Fibroblast of pulmonary artery (primary cell): ENCODE data around the gene KLK8.
"Not testable (repeated sequence)": the region's sequence is repeated elsewhere in the genome, so short reads cannot be mapped to it uniquely, and the experiment has no call there.

Experiments
- DNase-seq: peaks from one replicate; pipeline ENCODE4 v3.0.0-alpha.2; 2010; ENCODE audit warnings: low read depth
- H3K4me3 ChIP-seq: replicated peaks from 2 replicates; pipeline ENCODE4 v1.5.1; 2011; ENCODE audit warnings: low read depth, mild to moderate bottlenecking, control low read depth, low read length, moderate library complexity
- CTCF ChIP-seq: IDR thresholded peaks from 2 replicates; pipeline ENCODE4 v1.5.1; 2011; ENCODE audit warnings: mild to moderate bottlenecking, control low read depth, low read length, inconsistent platforms; ENCODE audit errors: missing control alignments

KLK8 gene

GRCh38 chr19:50977626-50978025, 23.8 kb downstream of the KLK8 start:
- no peak for DNase-seq
- no peak for TF ChIP-seq CTCF
- no peak overlapping the region for H3K4me3 ChIP-seq

GRCh38 chr19:50975766-50976165, 25.6 kb downstream of the KLK8 start:
- no peak overlapping the region for H3K4me3 ChIP-seq
- no peak for DNase-seq

GRCh38 chr19:50974702-50975556, 26.5 kb downstream of the KLK8 start:
- no peak for TF ChIP-seq CTCF
- H3K4me3 ChIP-seq = no peak overlapping the region
- DNase-seq = no peak

More at GRCh38 chr19:50975766-50976165, 25.6 kb downstream of the KLK8 start:
- no peak for TF ChIP-seq CTCF

GRCh38 chr19:50972795-50973376, 28.5 kb downstream of the KLK8 start:
- TF ChIP-seq CTCF = no peak
- DNase-seq = no peak
- no peak overlapping the region for H3K4me3 ChIP-seq

GRCh38 chr19:50969810-50970209, 31.6 kb downstream of the KLK8 start:
- H3K4me3 ChIP-seq = not testable (repeated sequence)

GRCh38 chr19:50969413-50969760, 32.0 kb downstream of the KLK8 start, which contains the start of gene KLK6:
KLK6 (minus strand) TSS chr19:50969591; CDS start chr19:50968104, 1,487 bp downstream.
- no peak within 1 kb of the TSS for H3K4me3 ChIP-seq
- TF ChIP-seq CTCF = no peak
- no peak for DNase-seq

More at GRCh38 chr19:50969810-50970209, 31.6 kb downstream of the KLK8 start:
- DNase-seq = not testable (repeated sequence)

- DNase-seq = peak; percentile 10
- no peak overlapping the region for H3K4me3 ChIP-seq
- no peak for TF ChIP-seq CTCF
Observed at GRCh38 chr19:50968716-50969412, 32.5 kb downstream of the KLK8 start.
